ENCODE data around the gene PTPRN2.

The PTPRN2 gene

GRCh38 chr7:158102897-158103296 is 484.7 kb downstream of the PTPRN2 start:
- no peak for DNase-seq (ENCODE audit: low read depth)
- no peak for TF ChIP-seq CTCF (conservative IDR thresholded peaks at IDR 0.05; ENCODE audit: low read length)

GRCh38 chr7:158101821-158102450 is 485.7 kb downstream of the PTPRN2 start:
- no peak overlapping the region for H3K4me3 ChIP-seq (ENCODE audit: low read length)
- TF ChIP-seq CTCF (conservative IDR thresholded peaks at IDR 0.05; ENCODE audit: low read length) = no peak
- no peak for DNase-seq (ENCODE audit: low read depth)

More at GRCh38 chr7:158102897-158103296, 484.7 kb downstream of the PTPRN2 start:
- no peak overlapping the region for H3K4me3 ChIP-seq (ENCODE audit: low read length)

- no peak overlapping the region for H3K4me3 ChIP-seq (ENCODE audit: low read length)
- no peak for DNase-seq (ENCODE audit: low read depth)
- TF ChIP-seq CTCF (conservative IDR thresholded peaks at IDR 0.05; ENCODE audit: low read length) = no peak
These were observed 489.2 kb downstream of the PTPRN2 start for GRCh38 chr7:158098125-158099030.

- TF ChIP-seq CTCF (conservative IDR thresholded peaks at IDR 0.05; ENCODE audit: low read length) = no peak
- no peak for DNase-seq (ENCODE audit: low read depth)
These were observed 490.0 kb downstream of the PTPRN2 start for GRCh38 chr7:158097453-158098124.

GRCh38 chr7:158097106-158097452 is 490.5 kb downstream of the PTPRN2 start:
- no peak for TF ChIP-seq CTCF (conservative IDR thresholded peaks at IDR 0.05; ENCODE audit: low read length)
- DNase-seq (ENCODE audit: low read depth) = no peak
- no peak overlapping the region for H3K4me3 ChIP-seq (ENCODE audit: low read length)

More at GRCh38 chr7:158097453-158098124, 490.0 kb downstream of the PTPRN2 start:
- H3K4me3 ChIP-seq (ENCODE audit: low read length) = no peak overlapping the region

GRCh38 chr7:158096582-158096981 is 491.0 kb downstream of the PTPRN2 start:
- no peak for TF ChIP-seq CTCF (conservative IDR thresholded peaks at IDR 0.05; ENCODE audit: low read length)
- DNase-seq (ENCODE audit: low read depth) = no peak
- no peak overlapping the region for H3K4me3 ChIP-seq (ENCODE audit: low read length)

Data from AG10803 (cell line).